Measurements from ENCODE around the gene ACTN4. TPM values are rescaled to one million over a fixed set of nuclear protein-coding genes. Genes with fewer than 3 reads are reported as not detected.
A peak's percentile ranks its signal among the peaks of the same experiment; 100 is the strongest.

ACTN4 gene
- total and polyA plus RNA-seq, 10 of the 15 experiments (the other 5 are each of a cell fraction or from before 2014, with no cell fraction given): 2.4 to 293 (median 72.5) TPM

DNA sequence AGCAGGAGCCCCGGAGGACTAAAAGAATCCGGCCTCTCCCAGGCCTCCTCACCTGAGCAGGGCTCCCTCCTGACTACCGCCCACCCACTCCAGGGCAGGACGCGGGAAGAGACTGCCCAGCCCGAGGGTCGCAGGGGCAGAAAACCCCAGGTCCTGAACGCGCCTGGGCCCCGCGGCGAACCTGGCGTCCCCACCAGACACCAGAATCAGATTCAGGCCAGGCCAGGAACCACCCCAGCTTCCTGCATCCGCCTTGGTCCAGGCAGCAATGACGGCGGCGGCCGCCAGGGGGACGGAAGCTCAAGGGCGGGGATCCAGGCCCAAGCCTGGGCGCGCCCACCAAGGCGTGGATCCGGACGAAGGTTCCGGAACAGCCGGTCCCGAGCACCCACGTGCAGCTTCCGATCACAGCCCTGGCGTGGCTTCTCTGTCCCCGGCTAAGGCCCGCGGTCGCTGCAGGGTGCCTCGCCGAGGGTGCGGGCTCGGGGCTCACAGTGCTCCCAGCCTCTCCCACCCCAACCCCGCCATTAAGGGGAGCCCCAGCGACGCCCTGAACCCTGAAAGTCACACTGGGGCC, 122.3 kb downstream of the ACTN4 start (continued):
- TF ChIP-seq NFXL1 (IDR thresholded peaks at IDR 0.05; ENCODE audit: borderline replicate concordance): no peak
- TF ChIP-seq MXI1 (IDR thresholded peaks at IDR 0.05; ENCODE audit: low read depth, low read length): no peak
- no peak for TF ChIP-seq MEF2B (IDR thresholded peaks at IDR 0.05; ENCODE audit: partially characterized antibody, poor library complexity, severe bottlenecking)
- TF ChIP-seq BHLHE40 (IDR thresholded peaks at IDR 0.05; ENCODE audit: borderline replicate concordance in 1 of 2, low read depth in 2 of 2, low read length in 1 of 2): peak in 1 of 2 experiments; percentile 75; a peak in 2 of 4 replicates
- no peak for TF ChIP-seq CBX5 (IDR thresholded peaks at IDR 0.05; ENCODE audit: low read depth)
- no peak for TF ChIP-seq SREBF2 (IDR thresholded peaks at IDR 0.05; ENCODE audit: low read length)
- TF ChIP-seq RBBP5 (conservative IDR thresholded peaks at IDR 0.05): no peak
- TF ChIP-seq, protein P1, sequence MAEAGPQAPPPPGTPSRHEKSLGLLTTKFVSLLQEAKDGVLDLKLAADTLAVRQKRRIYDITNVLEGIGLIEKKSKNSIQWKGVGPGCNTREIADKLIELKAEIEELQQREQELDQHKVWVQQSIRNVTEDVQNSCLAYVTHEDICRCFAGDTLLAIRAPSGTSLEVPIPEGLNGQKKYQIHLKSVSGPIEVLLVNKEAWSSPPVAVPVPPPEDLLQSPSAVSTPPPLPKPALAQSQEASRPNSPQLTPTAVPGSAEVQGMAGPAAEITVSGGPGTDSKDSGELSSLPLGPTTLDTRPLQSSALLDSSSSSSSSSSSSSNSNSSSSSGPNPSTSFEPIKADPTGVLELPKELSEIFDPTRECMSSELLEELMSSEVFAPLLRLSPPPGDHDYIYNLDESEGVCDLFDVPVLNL (IDR thresholded peaks at IDR 0.05; ENCODE audit: low read depth, low read length): no peak
- TF ChIP-seq SPI1 (IDR thresholded peaks at IDR 0.05; ENCODE audit: borderline replicate concordance, insufficient read depth, low read depth, low read length): no peak
- TF ChIP-seq, protein P2, sequence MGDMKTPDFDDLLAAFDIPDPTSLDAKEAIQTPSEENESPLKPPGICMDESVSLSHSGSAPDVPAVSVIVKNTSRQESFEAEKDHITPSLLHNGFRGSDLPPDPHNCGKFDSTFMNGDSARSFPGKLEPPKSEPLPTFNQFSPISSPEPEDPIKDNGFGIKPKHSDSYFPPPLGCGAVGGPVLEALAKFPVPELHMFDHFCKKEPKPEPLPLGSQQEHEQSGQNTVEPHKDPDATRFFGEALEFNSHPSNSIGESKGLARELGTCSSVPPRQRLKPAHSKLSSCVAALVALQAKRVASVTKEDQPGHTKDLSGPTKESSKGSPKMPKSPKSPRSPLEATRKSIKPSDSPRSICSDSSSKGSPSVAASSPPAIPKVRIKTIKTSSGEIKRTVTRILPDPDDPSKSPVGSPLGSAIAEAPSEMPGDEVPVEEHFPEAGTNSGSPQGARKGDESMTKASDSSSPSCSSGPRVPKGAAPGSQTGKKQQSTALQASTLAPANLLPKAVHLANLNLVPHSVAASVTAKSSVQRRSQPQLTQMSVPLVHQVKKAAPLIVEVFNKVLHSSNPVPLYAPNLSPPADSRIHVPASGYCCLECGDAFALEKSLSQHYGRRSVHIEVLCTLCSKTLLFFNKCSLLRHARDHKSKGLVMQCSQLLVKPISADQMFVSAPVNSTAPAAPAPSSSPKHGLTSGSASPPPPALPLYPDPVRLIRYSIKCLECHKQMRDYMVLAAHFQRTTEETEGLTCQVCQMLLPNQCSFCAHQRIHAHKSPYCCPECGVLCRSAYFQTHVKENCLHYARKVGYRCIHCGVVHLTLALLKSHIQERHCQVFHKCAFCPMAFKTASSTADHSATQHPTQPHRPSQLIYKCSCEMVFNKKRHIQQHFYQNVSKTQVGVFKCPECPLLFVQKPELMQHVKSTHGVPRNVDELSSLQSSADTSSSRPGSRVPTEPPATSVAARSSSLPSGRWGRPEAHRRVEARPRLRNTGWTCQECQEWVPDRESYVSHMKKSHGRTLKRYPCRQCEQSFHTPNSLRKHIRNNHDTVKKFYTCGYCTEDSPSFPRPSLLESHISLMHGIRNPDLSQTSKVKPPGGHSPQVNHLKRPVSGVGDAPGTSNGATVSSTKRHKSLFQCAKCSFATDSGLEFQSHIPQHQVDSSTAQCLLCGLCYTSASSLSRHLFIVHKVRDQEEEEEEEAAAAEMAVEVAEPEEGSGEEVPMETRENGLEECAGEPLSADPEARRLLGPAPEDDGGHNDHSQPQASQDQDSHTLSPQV (IDR thresholded peaks at IDR 0.05): no peak
- no peak for TF ChIP-seq KLF5 (IDR thresholded peaks at IDR 0.05; ENCODE audit: partially characterized antibody)
- TF ChIP-seq, protein P3, sequence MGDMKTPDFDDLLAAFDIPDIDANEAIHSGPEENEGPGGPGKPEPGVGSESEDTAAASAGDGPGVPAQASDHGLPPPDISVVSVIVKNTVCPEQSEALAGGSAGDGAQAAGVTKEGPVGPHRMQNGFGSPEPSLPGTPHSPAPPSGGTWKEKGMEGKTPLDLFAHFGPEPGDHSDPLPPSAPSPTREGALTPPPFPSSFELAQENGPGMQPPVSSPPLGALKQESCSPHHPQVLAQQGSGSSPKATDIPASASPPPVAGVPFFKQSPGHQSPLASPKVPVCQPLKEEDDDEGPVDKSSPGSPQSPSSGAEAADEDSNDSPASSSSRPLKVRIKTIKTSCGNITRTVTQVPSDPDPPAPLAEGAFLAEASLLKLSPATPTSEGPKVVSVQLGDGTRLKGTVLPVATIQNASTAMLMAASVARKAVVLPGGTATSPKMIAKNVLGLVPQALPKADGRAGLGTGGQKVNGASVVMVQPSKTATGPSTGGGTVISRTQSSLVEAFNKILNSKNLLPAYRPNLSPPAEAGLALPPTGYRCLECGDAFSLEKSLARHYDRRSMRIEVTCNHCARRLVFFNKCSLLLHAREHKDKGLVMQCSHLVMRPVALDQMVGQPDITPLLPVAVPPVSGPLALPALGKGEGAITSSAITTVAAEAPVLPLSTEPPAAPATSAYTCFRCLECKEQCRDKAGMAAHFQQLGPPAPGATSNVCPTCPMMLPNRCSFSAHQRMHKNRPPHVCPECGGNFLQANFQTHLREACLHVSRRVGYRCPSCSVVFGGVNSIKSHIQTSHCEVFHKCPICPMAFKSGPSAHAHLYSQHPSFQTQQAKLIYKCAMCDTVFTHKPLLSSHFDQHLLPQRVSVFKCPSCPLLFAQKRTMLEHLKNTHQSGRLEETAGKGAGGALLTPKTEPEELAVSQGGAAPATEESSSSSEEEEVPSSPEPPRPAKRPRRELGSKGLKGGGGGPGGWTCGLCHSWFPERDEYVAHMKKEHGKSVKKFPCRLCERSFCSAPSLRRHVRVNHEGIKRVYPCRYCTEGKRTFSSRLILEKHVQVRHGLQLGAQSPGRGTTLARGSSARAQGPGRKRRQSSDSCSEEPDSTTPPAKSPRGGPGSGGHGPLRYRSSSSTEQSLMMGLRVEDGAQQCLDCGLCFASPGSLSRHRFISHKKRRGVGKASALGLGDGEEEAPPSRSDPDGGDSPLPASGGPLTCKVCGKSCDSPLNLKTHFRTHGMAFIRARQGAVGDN (IDR thresholded peaks at IDR 0.05): peak; percentile 88
- no peak; the same call in 1 of the 2 replicates for TF ChIP-seq MLLT1 (IDR thresholded peaks at IDR 0.05)
- no peak for TF ChIP-seq ZZZ3 (IDR thresholded peaks at IDR 0.05; ENCODE audit: control insufficient read depth, insufficient read length, low read depth)

Measured in GM12878 (cell line).